IPS DF 6.9 (cell line): ENCODE measurements around the gene LURAP1L.

Experiments
- DNase-seq: peaks from one replicate; pipeline ENCODE4 v3.0.0-alpha.2; 2013; ENCODE audit warnings: low read depth, low spot score
- H3K27ac ChIP-seq: one replicate; pipeline ENCODE4 v1.5.1; 2013; ENCODE audit warnings: low read length, control low read depth
- H3K27me3 ChIP-seq: 2 replicates; pipeline ENCODE4 v1.6.1; 2013; ENCODE audit warnings: mild to moderate bottlenecking, low read length; ENCODE audit not compliant: control insufficient read depth, insufficient read depth
- H3K36me3 ChIP-seq: 2 replicates; pipeline ENCODE4 v1.6.1; 2013; ENCODE audit warnings: low read length; ENCODE audit not compliant: control insufficient read depth, insufficient read depth
- H3K4me1 ChIP-seq: 2 replicates; pipeline ENCODE4 v1.6.1; 2013; ENCODE audit warnings: low read length; ENCODE audit not compliant: control insufficient read depth, insufficient read depth
- H3K4me3 ChIP-seq: 2 replicates; pipeline ENCODE4 v1.5.1; 2013; ENCODE audit warnings: mild to moderate bottlenecking, low read length
- H3K9me3 ChIP-seq: 2 replicates; pipeline ENCODE4 v1.6.1; 2013; ENCODE audit warnings: low read length, inconsistent platforms; ENCODE audit not compliant: control insufficient read depth, insufficient read depth
- WGBS: extraction: QIAGEN DNeasy Blood & Tissue Kit; methylation state at CpG from one replicate; pipeline ENCODE4 v1.1.7; 2013; ENCODE audit warnings: mixed read lengths, missing lambda C conversion rate; ENCODE audit not compliant: insufficient read length, insufficient coverage; 5-methylcytosine and 5-hydroxymethylcytosine counted together

Gene LURAP1L, protein sequence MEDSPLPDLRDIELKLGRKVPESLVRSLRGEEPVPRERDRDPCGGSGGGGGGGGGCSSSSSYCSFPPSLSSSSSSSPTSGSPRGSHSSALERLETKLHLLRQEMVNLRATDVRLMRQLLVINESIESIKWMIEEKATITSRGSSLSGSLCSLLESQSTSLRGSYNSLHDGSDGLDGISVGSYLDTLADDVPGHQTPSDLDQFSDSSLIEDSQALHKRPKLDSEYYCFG

DNA sequence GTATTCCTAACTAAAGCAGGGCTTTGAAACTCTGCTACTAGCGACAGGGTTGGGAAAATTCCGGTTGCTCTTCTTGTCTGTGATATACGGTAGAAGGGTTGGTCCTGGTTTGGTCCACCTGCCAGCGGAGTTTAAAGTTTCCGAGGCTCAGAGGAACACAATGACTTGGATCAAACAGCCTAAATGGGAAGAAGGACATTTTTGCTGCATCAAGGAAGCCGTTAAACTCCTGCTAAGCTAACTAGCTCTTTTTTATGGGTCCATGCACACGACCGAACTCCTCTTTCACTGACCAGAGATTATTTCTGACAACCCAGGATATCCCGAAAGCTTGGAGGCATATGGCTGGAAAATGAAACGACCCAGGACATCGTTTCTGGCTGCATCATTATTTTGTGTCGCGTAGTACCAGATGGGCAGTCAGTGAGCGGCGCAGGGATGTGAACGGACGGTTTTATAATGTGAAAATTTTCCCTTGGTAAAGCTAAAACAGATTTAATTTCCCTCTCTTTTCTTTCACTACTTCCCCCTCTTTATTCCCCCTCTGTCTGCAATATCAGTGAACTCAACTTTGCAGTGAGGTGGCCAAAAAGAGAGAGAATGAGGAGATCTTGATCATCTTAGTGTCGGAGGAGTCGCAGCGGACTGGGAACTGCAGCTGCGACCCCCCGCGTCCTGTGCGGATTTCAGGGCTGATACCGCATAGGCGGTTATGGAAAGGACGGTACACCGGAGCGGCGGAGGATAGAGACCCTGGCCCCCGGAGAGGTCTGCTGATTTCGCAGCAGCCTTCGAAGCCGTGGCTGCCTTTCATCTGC, at the start of gene LURAP1L:
LURAP1L (plus strand) TSS at position 160 of the 818 bp plus-strand sequence. CDS start 696 bp downstream, outside the sequence.
- no peaks in the 10 kb centered on the region for H3K9me3 ChIP-seq
- no peaks in the 10 kb centered on the region; the same call in 1 of the 2 replicates for H3K4me1 ChIP-seq
- DNase-seq = no peak
- no peak within 1 kb of the TSS for H3K27ac ChIP-seq
- H3K27me3 ChIP-seq = peaks cover 1% of the 10 kb centered on the region; the same call in 1 of the 2 replicates
- no CpG with 5 or more reads among the region's 34 CpGs for WGBS
- H3K36me3 ChIP-seq = no peaks in the 10 kb centered on the region
- H3K4me3 ChIP-seq = peak within 1 kb of the TSS; percentile 75; the same call in 1 of the 2 replicates

DNA sequence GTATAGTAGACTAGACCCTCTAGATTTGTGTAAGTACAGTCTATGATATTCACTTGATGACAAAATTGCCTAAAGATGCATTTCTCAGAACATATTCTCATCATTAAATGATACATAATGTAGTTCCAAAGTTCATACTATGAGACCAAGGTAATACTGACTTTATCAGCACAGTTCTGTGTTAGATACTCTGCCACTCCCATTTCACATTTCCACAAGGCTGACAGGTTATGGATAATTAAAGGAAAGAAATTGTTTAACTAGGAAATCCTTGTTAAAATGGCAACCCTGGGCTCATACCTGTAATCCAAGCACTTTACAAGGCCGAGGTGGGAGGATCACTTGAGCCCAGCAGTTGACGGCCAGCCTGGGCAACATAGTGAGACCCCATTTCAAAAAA, 48.0 kb upstream of the LURAP1L start:
- Histone ChIP-seq H3K27me3 (no peaks in the 10 kb centered on the region), H3K27ac (no peak overlapping the region), H3K4me3 (no peak overlapping the region), H3K4me1 (no peaks in the 10 kb centered on the region), H3K9me3 (no peaks in the 10 kb centered on the region), H3K36me3 (no peaks in the 10 kb centered on the region)
- no CpG with 5 or more reads among the region's 2 CpGs for whole genome bisulfite sequencing
- no peak for DNase-seq

DNA sequence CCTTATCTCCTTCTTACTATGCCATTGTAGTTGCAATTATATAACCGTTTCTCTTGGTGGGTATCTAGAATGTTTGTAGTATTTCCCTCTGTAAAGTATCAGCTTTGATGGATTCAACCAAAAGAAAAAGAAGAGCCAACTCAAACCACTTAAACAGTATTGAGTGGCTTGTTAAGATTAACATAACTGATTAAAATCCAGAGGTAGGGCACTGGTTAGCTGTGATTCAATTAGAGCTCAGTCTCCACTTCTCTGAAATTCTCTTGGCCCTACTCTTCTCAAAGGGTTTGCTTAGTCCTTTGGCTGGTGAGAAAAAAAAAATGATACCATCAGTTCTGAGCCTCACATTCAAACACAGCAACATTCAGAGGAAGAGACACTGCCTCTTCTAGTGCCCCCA, 44.6 kb upstream of the LURAP1L start:
- no CpG with 5 or more reads among the region's 1 CpG for WGBS
- no peaks in the 10 kb centered on the region for H3K9me3 ChIP-seq
- H3K4me3 ChIP-seq = no peak overlapping the region
- no peak for DNase-seq
- H3K27ac ChIP-seq = no peak overlapping the region
- H3K27me3 ChIP-seq = no peaks in the 10 kb centered on the region
- H3K4me1 ChIP-seq = no peaks in the 10 kb centered on the region
- H3K36me3 ChIP-seq = no peaks in the 10 kb centered on the region

DNA sequence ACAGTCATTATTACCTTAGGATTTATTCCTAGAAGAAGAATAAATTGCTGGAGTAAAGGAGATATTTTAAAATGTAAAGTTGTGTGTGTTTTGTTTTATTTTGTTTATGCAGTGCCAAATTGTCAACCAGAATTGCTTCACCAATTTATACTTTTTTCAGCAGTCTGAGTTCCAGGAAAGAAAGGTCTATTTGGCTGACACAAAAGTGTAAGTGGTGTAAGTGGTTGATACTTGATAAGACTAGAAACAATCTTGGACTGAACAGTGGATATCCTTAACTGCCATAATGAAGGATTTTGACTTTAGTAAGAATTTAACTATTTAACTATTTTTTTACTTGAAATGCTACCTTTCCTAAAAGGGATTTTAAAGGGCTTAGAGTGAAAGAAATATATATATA, 43.9 kb upstream of the LURAP1L start:
- Histone ChIP-seq H3K27me3 (no peaks in the 10 kb centered on the region), H3K36me3 (no peaks in the 10 kb centered on the region), H3K27ac (no peak overlapping the region), H3K4me3 (no peak overlapping the region), H3K4me1 (no peaks in the 10 kb centered on the region), H3K9me3 (no peaks in the 10 kb centered on the region)
- DNase-seq = no peak

DNA sequence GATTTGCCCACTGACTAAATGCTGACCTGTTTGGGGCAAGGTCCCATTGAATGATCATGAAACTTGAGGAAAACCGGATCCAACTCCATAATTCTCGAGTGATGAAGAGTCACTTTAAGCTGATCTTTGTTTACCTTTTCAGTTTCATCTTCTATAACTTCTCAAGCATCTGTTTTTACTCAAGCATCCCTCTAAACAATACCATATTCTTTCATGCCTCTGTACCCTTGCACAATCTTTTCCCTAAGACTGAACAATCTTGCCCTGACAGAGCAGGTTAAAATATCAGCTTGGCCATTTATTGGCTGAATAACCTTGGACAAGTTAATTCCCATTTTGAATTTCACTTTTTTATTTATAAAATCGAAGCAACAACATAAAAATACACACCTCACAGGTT, 41.8 kb upstream of the LURAP1L start:
- Histone ChIP-seq H3K36me3 (no peaks in the 10 kb centered on the region), H3K9me3 (no peaks in the 10 kb centered on the region), H3K27ac (no peak overlapping the region), H3K27me3 (no peaks in the 10 kb centered on the region), H3K4me1 (no peaks in the 10 kb centered on the region), H3K4me3 (no peak overlapping the region)
- DNase-seq = no peak
- WGBS = no CpG with 5 or more reads among the region's 3 CpGs

DNA sequence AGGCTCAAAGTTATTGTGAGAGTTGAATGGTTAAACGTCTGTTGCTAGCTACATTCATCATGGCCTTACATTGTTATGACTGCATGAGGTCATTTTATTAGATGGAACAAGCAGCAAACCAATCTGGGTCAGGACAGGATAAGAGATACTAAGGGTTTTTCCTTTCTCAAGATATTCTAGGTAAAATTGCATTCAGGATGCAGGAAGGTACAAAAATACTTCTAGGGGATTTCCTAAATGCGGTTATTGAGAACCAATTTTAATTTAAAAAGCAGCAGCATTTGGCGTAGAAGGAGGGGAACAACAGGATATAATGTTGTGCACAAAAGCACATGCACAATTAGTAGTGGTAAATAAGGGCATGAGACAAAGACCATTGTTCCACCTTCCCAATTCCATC, 39.2 kb upstream of the LURAP1L start:
- DNase-seq = no peak
- no peak overlapping the region for H3K27ac ChIP-seq
- no peaks in the 10 kb centered on the region for H3K36me3 ChIP-seq
- H3K27me3 ChIP-seq = no peaks in the 10 kb centered on the region
- no peaks in the 10 kb centered on the region for H3K9me3 ChIP-seq
- WGBS = no CpG with 5 or more reads among the region's 3 CpGs
- H3K4me1 ChIP-seq = no peaks in the 10 kb centered on the region
- no peak overlapping the region for H3K4me3 ChIP-seq

DNA sequence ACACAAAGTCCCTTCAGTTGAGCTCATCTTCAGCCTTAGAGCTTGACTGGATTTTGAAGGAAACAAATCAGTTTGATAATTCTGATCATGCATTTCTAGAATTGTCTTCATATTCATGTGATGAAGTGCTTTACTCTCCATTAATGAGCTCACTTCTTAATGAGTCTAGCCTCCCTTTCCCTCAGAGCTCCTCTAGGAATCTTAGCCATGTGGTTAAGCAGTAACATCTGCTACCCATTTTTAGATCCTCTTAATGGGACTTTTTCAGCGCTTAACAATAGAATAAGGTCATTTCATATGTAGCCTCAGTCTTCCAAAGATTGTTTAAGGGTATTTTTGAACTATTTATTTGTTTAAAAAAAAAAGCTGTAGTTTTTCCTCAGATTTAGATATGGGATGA, 36.9 kb upstream of the LURAP1L start:
- Histone ChIP-seq H3K27me3 (no peaks in the 10 kb centered on the region), H3K36me3 (no peaks in the 10 kb centered on the region), H3K4me3 (no peak overlapping the region), H3K4me1 (no peaks in the 10 kb centered on the region), H3K27ac (no peak overlapping the region), H3K9me3 (no peaks in the 10 kb centered on the region)
- no peak for DNase-seq
- WGBS = no CpG with 5 or more reads among the region's 1 CpG

DNA sequence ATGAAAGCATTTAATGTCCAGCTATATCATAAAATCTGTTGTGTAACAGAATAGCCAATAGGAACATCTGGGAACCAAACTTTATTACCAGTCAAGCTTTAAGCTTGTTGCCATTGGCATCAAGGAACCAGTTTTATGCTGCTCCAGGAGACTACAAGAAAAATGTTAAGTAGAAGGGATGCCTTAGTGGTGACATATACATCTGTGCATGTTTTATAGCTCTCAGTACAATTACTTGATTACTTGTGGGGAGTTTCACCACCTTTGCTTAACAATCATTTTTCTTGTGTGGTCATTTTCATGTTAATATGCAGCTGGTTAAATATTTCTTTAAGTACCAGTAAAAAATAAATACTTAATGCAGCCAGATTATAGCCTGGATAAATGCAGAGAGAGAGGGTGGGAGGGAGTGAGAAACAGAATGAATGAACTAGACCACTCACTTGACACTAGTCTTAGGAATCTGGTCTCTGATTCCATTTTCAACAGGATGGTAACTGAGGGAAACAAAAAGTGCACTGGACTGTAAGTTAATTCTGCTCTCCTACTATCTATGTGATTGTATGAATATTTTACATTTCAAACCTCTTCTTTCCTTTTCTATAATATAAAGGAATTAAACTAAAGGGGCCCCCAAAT, 35.7 kb upstream of the LURAP1L start:
- Histone ChIP-seq H3K9me3 (no peaks in the 10 kb centered on the region), H3K4me3 (no peak overlapping the region), H3K36me3 (no peaks in the 10 kb centered on the region), H3K27ac (no peak overlapping the region), H3K4me1 (no peaks in the 10 kb centered on the region), H3K27me3 (no peaks in the 10 kb centered on the region)
- DNase-seq = no peak

DNA sequence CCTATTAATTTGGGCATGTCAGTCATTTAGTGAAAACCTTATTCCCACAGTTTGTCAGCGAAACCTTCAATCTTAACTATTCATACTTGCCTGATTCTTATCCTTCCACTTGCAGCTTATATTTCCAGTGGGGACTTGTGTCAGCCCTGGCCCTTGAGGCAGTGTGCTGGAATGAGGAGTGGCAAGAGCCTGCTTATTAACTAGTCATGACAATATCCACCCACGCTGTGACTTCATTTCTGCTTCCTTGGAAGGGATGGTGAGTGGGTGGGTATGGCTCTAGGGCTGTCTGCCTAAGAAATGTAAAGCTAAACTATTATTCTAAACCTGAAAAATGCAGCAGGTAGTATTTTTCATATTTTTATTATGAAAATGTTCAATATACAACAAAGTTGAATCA, 34.0 kb upstream of the LURAP1L start:
- H3K27me3 ChIP-seq = no peaks in the 10 kb centered on the region
- DNase-seq = no peak
- no peaks in the 10 kb centered on the region for H3K4me1 ChIP-seq
- H3K9me3 ChIP-seq = no peaks in the 10 kb centered on the region
- no peaks in the 10 kb centered on the region for H3K36me3 ChIP-seq
- no peak overlapping the region for H3K27ac ChIP-seq
- no peak overlapping the region for H3K4me3 ChIP-seq
- WGBS = no CpG with 5 or more reads among the region's 2 CpGs

DNA sequence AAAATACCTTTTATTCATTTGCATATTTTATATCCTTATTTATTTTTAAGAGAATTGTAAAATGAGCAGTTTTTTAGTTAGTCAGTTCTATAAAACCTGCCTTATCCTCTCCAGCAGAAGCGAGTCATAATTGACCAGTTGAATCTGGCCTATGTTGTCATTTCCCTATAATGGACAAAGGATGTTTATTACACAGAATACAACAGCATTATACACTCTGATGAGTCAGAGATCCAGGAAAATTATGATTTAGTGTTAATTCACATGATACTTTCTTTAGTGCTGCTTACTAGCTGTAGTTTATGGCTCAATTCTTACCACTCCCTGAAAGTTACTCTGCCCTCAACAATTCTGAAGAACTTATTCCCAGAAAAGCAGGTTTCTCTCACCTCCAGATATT, 26.8 kb upstream of the LURAP1L start:
- H3K27ac ChIP-seq = no peak overlapping the region
- no CpG with 5 or more reads among the region's 1 CpG for WGBS
- H3K36me3 ChIP-seq = no peaks in the 10 kb centered on the region
- no peak for DNase-seq
- no peaks in the 10 kb centered on the region for H3K4me1 ChIP-seq
- no peak overlapping the region for H3K4me3 ChIP-seq
- H3K9me3 ChIP-seq = no peaks in the 10 kb centered on the region
- H3K27me3 ChIP-seq = no peaks in the 10 kb centered on the region
